Measurements from ENCODE around the gene FBXL7. TPM values are rescaled to one million over a fixed set of nuclear protein-coding genes. Genes with fewer than 3 reads are reported as not detected.

The FBXL7 gene
- total RNA-seq, 4 donors from 2014 or later: 5.7 to 47.4 (median 6.3) TPM

- intact Hi-C loops (cut with DNase I; ENCODE audit: low total_unique reads) (no loop called here), in situ Hi-C loops (cut with MboI; ENCODE audit: low pct_ligation_motif_present in 1 of 4, low pct_unique_long_range_greater_than_20kb in 1 of 4, low sequenced_read_pairs in 3 of 4) (no loop called here)
- WGBS, 2 donors (ENCODE audit: low coverage in 1 of 2): 63 to 80% methylated on average over 3 to 5 of the region's 5 CpGs
- peaks cover 17 to 28% (median 18%) of the 10 kb centered on the region in 4 donors for H3K4me1 ChIP-seq
- H3K27ac ChIP-seq: no peak overlapping the region
- TF ChIP-seq POLR2AphosphoS5 (IDR thresholded peaks at IDR 0.05): no peak
- TF ChIP-seq, protein P1, sequence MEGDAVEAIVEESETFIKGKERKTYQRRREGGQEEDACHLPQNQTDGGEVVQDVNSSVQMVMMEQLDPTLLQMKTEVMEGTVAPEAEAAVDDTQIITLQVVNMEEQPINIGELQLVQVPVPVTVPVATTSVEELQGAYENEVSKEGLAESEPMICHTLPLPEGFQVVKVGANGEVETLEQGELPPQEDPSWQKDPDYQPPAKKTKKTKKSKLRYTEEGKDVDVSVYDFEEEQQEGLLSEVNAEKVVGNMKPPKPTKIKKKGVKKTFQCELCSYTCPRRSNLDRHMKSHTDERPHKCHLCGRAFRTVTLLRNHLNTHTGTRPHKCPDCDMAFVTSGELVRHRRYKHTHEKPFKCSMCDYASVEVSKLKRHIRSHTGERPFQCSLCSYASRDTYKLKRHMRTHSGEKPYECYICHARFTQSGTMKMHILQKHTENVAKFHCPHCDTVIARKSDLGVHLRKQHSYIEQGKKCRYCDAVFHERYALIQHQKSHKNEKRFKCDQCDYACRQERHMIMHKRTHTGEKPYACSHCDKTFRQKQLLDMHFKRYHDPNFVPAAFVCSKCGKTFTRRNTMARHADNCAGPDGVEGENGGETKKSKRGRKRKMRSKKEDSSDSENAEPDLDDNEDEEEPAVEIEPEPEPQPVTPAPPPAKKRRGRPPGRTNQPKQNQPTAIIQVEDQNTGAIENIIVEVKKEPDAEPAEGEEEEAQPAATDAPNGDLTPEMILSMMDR (IDR thresholded peaks at IDR 0.05): no peak
- no peak for TF ChIP-seq EP300 (IDR thresholded peaks at IDR 0.05; ENCODE audit: low read depth)
- TF ChIP-seq POLR2A (IDR thresholded peaks at IDR 0.05): no peak
- no peaks in the 10 kb centered on the region for H3K9me3 ChIP-seq
- no peak overlapping the region for H3K4me3 ChIP-seq
- H3K27me3 ChIP-seq: no peaks in the 10 kb centered on the region
- DNase-seq: no peak
- no peaks in the 10 kb centered on the region for H3K36me3 ChIP-seq
These were observed 191.5 kb downstream of the FBXL7 start for GRCh38 chr5:15691521-15691920.

DNA sequence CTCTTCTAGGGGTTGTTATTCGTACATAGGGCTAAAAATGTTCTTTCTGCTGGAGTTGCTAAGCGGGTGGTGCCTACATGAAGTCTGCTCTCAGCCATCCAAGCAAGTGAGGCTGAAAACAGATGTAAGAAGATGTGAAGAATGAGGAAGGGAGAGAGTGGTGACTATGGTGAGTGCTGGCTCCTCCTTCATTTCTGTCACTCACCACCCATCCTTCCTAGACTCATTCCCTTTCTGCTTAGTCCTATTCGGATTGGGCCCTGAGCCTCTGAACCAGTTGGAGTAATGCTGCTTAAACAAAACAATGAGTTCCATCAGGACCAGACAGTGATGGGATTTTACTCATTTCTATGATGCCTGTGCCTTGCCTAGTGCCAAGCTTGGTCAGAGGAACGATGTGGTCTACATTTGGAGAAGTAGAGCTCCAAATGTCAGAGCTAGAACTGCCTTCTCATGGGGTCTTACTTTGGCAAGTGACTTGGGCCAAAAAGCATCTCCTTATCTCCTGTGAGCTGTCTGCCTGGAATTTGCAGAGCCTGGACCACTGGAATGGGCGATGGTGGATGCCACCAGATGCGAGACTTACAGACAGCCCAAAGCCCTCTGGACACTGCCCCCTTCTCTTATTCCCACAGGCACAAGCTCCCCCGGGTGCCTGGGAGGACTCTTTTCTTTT lies 192.9 kb downstream of the FBXL7 start:
- no peak overlapping the region for H3K27ac ChIP-seq
- H3K4me1 ChIP-seq: peaks cover 17 to 28% (median 18%) of the 10 kb centered on the region in 4 donors
- H3K9me3 ChIP-seq: no peaks in the 10 kb centered on the region
- H3K4me3 ChIP-seq: no peak overlapping the region
- in situ Hi-C loops (cut with MboI; ENCODE audit: low pct_ligation_motif_present in 1 of 4, low pct_unique_long_range_greater_than_20kb in 1 of 4, low sequenced_read_pairs in 3 of 4) (no loop called here), intact Hi-C loops (cut with DNase I; ENCODE audit: low total_unique reads) (no loop called here)
- H3K27me3 ChIP-seq: no peaks in the 10 kb centered on the region
- no peaks in the 10 kb centered on the region for H3K36me3 ChIP-seq
- 60 to 86% methylated on average over 2 to 7 of the region's 7 CpGs for WGBS, 2 donors (ENCODE audit: low coverage in 1 of 2)
- TF ChIP-seq POLR2AphosphoS5 (IDR thresholded peaks at IDR 0.05) (no peak), EP300 (IDR thresholded peaks at IDR 0.05; ENCODE audit: low read depth) (no peak), POLR2A (IDR thresholded peaks at IDR 0.05) (no peak)
- TF ChIP-seq, protein P1 (IDR thresholded peaks at IDR 0.05): no peak
- DNase-seq: no peak

DNA sequence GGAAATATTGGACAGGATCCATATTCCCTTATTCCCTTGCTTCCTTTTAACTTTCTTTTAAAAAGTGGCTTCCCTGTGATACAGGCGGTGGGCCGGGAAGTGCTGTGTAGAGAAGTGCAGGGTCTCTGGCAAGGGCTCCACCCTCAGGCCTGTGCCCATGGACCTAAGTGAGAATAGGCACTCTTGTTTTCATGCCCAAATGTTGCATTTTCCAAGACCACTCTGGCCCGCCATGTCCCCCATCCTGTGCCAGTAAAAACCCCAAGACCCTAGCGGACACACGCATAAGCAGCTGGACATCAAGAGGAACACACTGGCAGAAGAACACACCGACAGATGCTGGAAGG lies 193.4 kb downstream of the FBXL7 start:
- TF ChIP-seq POLR2AphosphoS5 (IDR thresholded peaks at IDR 0.05) (no peak), POLR2A (IDR thresholded peaks at IDR 0.05) (no peak), EP300 (IDR thresholded peaks at IDR 0.05; ENCODE audit: low read depth) (no peak)
- TF ChIP-seq, protein P1 (IDR thresholded peaks at IDR 0.05): no peak
- no peak for DNase-seq
- Histone ChIP-seq H3K27ac (no peak overlapping the region), H3K4me1 (peaks cover 17 to 28% (median 18%) of the 10 kb centered on the region in 4 donors), H3K4me3 (no peak overlapping the region), H3K36me3 (no peaks in the 10 kb centered on the region), H3K27me3 (no peaks in the 10 kb centered on the region), H3K9me3 (no peaks in the 10 kb centered on the region)
- in situ Hi-C loops (cut with MboI; ENCODE audit: low pct_ligation_motif_present in 1 of 4, low pct_unique_long_range_greater_than_20kb in 1 of 4, low sequenced_read_pairs in 3 of 4) (no loop called here), intact Hi-C loops (cut with DNase I; ENCODE audit: low total_unique reads) (no loop called here)
- 67 to 94% methylated on average over 3 to 6 of the region's 6 CpGs for WGBS, 2 donors (ENCODE audit: low coverage in 1 of 2)

GRCh38 chr5:15693933-15694332 lies 194.0 kb downstream of the FBXL7 start:
- Histone ChIP-seq H3K4me3 (no peak overlapping the region), H3K27ac (peak overlapping the region; percentile 54 to 67 (median 62)), H3K36me3 (no peaks in the 10 kb centered on the region), H3K9me3 (no peaks in the 10 kb centered on the region), H3K27me3 (no peaks in the 10 kb centered on the region), H3K4me1 (peaks cover 17 to 28% (median 18%) of the 10 kb centered on the region in 4 donors)
- in situ Hi-C loops (cut with MboI; ENCODE audit: low pct_ligation_motif_present in 1 of 4, low pct_unique_long_range_greater_than_20kb in 1 of 4, low sequenced_read_pairs in 3 of 4): no loop called here
- no peak for TF ChIP-seq POLR2AphosphoS5 (IDR thresholded peaks at IDR 0.05)
- no peak for TF ChIP-seq EP300 (IDR thresholded peaks at IDR 0.05; ENCODE audit: low read depth)
- TF ChIP-seq, protein P1 (IDR thresholded peaks at IDR 0.05): no peak
- TF ChIP-seq POLR2A (IDR thresholded peaks at IDR 0.05): no peak
- 80 to 81% methylated on average over 1 to 6 of the region's 6 CpGs for WGBS, 2 donors (ENCODE audit: low coverage in 1 of 2)
- DNase-seq: no peak
- intact Hi-C loops (cut with DNase I; ENCODE audit: low total_unique reads): no loop called here

All from transverse colon (tissue), 4 donors.